GM19193 (cell line): ENCODE data around the gene OR5A2.

Experiments used
- POLR2A ChIP-seq: IDR thresholded peaks from 4 replicates; pipeline ENCODE4 v1.6.1; 2011; ENCODE audit not compliant: insufficient read depth, insufficient read length; ENCODE audit errors: extremely low read depth

The OR5A2 gene, protein sequence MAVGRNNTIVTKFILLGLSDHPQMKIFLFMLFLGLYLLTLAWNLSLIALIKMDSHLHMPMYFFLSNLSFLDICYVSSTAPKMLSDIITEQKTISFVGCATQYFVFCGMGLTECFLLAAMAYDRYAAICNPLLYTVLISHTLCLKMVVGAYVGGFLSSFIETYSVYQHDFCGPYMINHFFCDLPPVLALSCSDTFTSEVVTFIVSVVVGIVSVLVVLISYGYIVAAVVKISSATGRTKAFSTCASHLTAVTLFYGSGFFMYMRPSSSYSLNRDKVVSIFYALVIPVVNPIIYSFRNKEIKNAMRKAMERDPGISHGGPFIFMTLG

DNA sequence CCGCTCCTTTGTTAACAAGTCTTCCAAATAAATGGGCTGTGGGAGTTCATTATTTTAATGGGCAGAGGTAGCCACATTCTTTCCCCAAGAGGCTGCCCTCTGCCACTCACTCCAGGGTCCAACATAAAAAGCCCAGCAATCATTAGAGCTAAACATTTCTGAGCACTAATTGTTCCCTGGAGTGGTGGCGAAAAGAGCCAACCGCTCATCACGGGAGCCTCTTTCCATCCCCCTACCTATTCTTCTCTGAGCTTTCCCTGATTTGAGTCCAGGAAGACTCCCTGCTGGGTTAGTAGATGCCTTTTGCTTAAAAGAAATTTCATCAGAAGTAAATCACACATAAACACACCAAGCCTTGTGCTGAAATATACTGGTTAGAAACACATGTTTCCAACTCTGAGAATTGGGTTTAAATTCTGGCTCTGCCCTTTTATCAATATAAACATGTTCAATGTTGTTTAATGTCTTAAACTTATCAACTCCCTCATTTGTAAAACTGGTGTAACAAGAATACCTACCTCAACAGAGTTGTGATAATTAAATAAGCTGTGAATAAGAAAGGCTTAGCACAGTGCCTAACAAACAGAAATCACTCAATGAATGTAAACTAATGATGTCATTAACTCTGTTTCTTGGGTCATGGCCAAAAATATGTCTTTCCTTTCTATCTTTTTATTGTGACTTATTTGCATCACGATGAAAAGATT is at the start of gene OR5A2:
Gene OR5A2, minus strand, starts transcription at position 53 of the 707 bp plus-strand sequence. CDS start 3,460 bp downstream, outside the sequence.
- TF ChIP-seq POLR2A, result no peak

DNA sequence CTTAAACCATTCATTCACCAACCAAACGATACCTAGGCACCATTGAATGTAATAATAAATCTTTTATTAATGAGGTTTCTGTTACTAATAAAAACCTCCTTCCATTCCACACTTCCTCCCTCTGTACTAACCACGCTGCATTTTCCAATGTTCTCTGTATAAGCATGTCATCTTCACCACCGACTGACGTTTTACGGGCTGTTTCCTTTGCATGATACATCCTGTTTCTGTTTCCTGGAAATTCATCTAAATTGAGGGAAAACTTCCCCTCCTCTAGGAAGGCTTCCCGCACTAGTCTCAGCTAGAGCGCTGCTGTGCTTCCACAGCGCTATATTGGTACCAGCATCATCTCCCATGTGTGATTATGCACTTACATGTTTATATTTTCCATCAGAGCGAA is 49.0 kb upstream of the OR5A2 start:
- no peak for TF ChIP-seq POLR2A

DNA sequence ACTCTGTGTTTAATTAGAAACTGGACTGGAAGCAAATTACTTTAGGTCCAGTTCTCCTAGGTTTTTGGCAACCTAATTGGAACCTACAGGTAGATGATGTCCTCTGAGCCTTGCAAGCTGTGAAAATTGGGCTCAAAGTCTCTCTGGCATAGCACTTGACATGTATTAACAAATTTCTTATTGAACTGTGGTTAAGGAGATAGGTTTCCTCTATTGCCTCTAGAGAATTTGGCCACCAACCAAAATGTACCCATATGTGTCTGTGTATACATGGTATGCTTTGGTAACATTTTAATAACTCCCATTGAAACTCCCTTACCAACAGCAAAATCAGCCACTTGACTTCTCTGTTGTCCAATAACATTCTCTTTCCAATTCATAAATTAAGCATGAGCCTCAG is 46.8 kb upstream of the OR5A2 start, which contains the start of gene OR4D10:
Gene OR4D10, plus strand, starts transcription at position 301 of the 400 bp plus-strand sequence. CDS start 4,115 bp downstream, outside the sequence.
- TF ChIP-seq POLR2A, result no peak

DNA sequence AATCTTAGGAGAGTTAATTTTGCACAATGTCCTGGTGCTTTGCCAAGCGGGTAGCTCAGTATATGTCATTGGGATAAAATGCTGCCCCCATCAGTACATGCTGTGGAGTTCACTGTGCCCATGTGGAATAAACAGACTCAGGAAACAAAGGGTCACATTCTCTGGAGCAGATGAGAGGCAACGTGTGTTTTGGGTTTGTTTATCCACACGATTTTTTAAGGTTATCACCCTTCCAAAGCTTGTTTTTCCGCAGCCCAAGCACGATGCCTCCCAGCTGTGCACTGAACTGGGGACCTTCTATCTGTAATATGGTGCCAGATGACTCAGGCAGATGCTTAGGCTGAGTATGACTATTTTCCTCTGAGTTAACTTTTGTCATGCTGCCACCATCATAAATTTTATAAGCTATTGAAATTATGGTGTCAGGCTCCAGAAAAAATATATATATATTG is 37.0 kb upstream of the OR5A2 start:
- no peak for TF ChIP-seq POLR2A

DNA sequence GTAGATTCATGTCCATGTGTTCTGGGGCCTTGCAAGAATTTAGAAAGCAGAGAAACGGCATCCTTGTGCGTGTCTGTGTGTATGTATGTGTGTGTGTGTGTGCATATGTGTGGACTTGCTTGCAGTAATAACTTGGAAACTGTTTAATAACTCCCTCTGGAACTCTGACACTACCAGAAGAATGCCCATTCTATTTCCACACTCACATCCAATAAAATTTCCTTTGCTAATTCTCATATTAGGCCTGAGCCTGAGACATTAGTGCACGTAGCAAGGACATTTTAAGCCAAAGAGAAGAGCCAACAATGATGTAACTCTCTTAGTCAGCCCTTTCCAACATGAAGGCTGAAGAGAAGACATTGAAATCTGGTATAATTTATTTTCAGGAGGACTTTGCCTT is 33.7 kb upstream of the OR5A2 start:
- TF ChIP-seq POLR2A, result no peak

DNA sequence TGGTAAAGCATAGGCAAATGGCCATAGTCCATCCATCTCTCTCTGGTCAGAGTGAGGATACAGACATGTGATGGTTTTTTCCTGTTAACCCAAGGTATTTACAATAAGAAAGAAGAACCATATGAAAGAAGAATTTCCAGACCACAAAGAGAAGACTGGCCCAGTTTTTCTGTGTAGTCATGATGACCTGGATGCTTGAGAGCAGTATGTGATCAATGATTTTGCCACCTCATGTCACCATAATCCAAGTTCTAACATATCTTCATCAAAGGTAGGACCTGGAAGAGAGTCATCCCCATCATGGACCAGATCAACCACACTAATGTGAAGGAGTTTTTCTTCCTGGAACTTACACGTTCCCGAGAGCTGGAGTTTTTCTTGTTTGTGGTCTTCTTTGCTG is 30.4 kb upstream of the OR5A2 start, which contains the start of gene OR4D6:
Gene OR4D6, plus strand, starts transcription at position 301 of the 400 bp plus-strand sequence. Its CDS starts 0 bp downstream, at position 301.
- no peak for TF ChIP-seq POLR2A

DNA sequence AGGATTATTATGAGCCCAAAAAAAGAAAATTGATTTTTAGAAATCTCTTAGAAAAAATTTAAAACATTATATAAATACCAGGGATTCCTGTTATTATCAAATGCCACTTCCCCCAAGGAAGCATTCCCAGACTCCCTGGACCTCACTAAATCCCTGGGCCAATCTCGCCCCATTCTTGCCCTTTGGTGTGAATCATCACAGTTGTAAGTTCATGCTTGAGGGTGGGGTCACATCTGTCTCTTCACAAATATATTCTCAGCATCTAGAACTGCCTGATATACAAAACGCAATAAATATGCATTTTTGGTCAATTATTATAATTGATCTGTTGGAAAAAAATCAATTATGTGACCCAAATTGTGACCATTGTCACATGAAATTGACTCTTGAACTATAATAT is 22.3 kb upstream of the OR5A2 start:
- no peak for TF ChIP-seq POLR2A

DNA sequence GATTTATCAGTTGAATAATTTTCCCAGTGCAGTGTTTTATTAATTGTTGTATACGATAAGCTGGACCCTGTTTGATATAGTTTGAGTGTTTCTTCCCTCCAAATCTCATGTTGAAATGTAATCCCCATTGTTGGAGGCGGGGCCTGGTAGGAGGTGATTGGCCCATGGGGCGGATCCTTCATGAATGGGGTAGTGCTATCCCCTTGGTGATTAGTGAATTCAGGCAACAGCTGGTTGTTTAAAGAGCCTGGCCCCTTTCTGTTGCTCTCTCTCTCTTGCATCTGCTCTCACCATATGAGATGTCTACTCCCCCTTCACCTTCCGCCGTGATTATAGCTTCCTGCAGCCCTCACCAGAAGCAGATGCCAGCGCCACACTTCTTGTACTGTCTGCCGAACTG is 11.6 kb upstream of the OR5A2 start:
- no peak for TF ChIP-seq POLR2A

DNA sequence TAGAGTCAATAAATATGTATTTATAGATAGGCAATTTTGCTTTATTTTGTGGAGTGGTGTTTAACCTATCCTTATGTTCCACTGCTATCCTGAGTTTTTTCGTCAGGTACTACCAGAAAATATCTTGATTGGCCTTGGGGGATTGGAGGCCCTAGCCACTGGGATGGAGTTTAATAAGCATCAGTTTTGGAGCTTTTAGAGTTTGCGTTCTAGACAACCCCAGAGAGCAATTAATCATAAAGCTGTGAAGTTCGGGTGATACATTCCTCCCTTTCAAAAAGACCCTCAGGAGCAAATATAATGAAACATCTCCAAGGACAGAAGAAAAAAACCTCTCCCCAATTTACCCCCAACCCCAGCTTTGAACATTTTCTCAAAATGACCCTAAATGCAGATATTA is 10.0 kb upstream of the OR5A2 start, which contains the start of gene OR5A1:
Gene OR5A1, plus strand, starts transcription at position 301 of the 400 bp plus-strand sequence. CDS start 6,700 bp downstream, outside the sequence.
- no peak for TF ChIP-seq POLR2A

DNA sequence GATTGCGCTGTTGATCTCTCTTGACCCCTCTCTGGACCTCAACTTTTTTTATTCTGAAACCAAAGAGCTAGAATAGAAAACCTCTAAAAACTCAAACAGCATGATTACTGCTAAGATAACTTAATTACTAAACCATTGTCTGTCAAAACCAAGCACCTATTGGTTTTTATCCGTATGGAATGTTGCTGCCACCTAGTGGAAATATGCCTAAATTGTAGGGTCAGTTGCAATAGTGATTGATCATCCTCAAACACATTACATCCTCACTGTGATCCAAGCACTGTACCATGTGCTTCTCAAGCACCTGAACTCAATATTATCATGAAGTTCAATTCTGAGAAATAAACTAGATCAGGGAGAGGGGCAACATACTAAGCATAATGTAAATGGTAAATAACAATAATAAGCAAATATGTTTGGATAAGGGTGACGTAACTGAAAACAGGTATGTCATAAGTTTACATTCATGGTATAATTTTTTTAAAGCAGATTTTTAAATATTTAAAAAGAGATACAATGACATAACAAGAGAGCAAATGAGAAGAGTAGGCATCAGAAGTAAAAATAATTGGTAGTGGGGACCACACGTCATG is 3.8 kb upstream of the OR5A2 start:
- no peak for TF ChIP-seq POLR2A

DNA sequence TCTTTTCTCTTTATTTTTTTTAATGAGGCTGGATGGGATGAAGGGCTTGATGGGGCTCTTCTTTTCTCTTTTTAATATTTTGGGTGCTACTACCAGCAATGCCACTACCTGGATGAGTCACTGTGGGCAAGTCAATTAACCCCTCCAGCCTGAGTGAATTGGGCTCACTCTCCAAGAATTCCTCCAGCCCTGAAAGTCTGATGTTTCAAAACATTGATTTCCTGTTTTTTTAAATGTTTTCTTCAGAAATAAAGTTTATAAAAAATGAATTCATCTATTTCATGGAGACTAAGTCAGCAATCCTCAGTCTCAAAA is 812 bp upstream of the OR5A2 start:
- TF ChIP-seq POLR2A, result no peak

DNA sequence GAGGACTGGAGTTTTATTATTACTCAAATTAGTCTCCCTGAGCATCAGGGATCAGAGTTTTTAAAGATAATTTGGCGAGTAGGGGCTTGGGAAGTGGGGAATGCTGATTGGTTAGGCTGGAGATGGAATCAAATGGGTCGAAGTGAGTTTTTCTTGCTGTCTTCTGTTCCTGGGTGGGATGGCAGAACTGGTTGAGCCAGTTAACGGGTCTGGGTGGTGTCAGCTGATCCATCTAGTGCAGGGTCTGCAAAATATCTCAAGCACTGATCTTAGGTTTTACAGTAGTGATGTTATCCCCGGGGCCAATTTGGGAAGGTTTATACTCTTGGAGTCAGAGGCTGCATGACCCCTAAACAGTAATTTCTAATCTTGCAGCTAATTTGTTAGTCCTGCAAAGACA is 1.1 kb downstream of the OR5A2 start:
- TF ChIP-seq POLR2A, result no peak

DNA sequence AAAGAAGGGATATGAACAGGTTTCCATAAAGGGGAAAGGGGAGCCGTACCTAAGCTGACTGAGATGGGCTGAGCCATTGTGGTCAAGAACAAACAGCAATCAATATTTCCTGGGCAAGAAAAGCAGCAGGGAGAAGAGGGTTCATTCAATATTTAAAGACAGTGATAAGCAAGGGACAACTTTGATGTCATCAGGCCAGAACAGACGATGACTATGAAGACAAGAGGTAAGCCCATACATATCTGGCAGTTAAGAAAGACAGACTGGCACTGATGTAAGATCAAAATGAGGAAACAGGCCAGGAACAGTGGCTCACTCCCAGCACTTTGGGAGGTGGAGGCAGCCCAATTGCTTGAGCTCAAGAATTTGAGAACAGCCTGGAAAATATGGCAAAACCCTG is 2.4 kb downstream of the OR5A2 start:
- TF ChIP-seq POLR2A, result no peak

DNA sequence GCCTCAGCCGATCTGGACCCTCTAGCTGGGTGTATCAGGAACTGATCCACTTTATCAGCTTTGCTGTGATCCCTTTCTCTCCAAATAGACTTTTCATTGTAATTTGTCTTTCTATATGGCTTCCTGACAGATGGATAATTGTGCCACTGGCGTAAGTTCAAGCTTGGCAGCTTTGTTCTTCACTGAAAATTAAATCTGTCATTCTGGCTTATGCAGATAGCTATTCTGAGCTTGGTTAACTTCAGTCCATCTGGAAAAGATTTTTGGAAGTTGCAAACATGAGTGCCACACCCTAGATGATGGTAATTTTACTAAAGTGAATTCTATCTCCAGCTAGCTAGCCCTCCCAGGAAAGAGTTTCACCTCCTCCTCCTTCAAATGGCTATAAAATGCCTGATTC is 8.1 kb downstream of the OR5A2 start:
- no peak for TF ChIP-seq POLR2A

DNA sequence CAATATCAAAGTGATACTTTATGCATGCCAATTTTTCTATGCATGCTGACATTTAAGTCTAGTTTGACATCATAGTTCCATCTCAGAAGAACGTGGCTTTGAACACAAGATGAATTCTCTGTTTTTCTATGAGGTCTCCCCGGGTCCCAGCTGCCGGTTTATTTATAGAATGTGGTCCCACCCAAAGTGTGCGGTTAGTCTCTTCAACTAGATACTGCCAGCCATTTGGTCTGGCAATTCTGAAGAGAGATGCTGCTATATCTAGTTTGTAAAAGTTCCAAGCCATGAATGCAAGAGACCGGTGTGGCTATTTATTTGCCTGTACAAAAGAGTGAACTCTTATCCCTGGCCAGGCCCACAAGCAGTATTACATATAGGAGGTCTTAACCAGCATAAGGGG is 9.2 kb downstream of the OR5A2 start:
- TF ChIP-seq POLR2A, result no peak
